GM21619 (cell line): ENCODE results near the gene STK11IP.

ENCODE experiments used
- ATAC-seq: cut with Tn5 transposase; IDR thresholded peaks from one replicate; pipeline ENCODE4 v1.9.1; 2021; ENCODE audit not compliant: unreplicated experiment

STK11IP gene

DNA sequence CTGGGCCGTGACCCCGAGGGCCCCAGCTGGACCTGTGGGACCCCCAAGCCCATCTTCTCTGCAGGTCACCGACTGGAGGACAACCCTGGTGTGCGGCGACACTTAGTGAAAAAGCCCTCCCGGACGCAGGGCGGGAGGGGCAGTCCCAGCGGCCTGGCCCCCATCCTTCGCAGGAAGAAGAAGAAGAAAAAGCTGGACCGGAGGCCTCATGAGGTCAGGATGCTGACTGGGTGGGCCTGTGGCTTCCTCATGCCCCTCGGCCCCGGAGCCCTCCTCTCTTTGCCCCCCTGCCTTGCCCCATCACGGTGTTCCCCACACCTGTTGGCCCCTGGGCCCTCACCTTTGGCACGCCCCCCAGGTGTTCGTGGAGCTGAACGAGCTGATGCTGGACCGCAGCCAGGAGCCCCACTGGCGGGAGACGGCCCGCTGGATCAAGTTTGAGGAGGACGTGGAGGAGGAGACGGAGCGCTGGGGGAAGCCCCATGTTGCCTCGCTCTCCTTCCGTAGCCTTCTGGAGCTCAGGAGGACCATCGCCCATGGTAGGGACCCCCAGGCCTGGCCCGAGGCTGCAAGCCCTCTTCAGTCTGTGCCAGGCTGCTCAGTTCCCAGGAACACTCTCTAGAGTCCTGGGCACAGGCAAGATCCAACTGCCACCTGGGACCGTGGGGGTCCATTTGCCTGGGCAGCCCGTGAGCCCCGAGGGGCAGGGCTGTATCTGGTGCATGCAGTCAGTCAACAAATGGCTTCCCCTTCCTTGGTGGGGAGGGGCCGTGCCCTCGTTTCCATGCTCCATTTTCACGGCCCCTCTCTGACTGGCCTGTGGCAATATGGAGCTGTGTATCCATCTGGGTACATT, 34.5 kb downstream of the STK11IP start:
- no peak for ATAC-seq

DNA sequence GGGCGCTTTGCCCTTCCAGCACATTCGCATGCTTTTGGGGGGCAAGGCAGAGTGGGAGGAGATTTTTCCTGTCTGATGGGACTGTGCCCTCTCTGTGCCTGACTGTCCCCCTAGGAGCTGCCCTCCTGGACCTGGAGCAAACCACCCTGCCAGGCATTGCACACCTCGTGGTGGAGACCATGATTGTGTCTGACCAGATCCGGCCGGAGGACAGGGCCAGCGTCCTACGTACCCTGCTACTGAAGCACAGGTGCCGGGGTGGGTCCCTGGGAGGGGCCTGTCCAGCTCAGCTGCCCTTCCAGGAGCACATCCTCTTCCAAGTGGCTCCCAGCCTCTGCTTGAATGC, 35.1 kb downstream of the STK11IP start:
- ATAC-seq = no peak

DNA sequence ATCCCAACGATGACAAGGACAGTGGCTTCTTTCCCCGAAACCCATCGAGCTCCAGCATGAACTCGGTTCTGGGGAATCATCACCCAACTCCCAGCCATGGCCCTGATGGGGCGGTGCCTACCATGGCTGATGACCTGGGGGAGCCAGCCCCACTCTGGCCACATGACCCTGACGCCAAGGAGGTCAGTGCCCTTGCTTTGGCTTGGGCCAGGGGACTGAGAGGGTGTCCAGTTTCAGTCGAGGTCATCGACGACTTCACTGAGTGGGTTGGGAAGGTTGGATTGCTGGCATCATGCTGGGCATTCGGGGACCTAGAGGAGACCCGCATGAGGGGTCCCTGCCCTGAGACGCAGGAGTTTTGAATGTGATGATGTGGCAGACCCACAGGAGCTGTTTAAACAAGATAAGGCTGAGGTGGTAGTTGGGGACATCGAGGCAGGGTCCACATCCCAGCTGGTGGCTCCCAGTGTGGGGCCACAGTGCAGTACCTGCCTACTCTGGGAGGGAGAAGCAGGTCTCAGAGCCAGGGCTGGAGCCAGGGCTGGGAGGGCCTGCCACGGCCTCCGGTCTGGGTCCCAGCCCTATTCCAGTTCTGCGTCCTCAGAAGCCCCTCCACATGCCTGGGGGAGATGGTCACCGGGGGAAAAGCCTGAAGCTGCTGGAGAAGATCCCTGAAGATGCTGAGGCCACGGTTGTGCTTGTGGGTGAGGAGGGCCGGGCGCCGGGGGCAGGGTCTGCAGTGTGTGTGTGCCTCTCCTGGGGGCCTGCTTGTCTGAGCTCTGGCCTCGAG, 35.8 kb downstream of the STK11IP start:
- no peak for ATAC-seq

DNA sequence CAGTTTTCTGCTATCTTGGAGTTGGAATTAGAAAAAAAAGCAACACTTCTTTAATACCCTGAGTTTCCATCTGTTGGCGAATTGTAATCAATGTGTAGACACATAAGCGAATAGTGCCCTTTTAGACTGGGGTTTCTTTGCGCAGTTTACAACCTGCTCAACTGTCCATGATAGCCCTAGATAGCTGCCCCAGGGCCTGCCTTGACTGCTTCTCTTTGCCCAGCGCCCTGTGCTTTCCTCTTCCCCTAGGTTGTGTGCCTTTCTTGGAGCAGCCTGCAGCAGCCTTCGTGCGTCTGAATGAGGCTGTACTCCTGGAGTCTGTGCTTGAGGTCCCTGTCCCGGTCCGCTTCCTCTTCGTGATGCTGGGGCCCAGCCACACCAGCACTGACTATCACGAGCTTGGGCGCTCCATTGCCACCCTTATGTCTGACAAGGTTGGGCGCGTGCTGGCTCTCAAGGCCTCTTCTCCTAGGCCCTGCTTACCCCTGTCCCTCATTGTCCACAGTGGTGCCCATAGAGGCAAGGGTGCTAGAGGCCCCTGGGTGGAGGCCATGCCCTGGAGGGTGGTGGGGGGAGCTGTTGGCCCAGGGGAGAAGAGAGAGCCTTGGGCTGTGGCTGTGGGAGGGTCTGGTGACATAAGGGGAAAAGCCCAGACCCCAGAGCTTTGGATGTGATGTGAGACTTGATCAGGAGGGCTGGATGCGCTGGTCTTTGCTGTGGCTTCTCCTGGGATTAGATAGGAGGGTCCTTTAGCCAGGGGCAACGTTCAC, 36.7 kb downstream of the STK11IP start:
- no peak for ATAC-seq

DNA sequence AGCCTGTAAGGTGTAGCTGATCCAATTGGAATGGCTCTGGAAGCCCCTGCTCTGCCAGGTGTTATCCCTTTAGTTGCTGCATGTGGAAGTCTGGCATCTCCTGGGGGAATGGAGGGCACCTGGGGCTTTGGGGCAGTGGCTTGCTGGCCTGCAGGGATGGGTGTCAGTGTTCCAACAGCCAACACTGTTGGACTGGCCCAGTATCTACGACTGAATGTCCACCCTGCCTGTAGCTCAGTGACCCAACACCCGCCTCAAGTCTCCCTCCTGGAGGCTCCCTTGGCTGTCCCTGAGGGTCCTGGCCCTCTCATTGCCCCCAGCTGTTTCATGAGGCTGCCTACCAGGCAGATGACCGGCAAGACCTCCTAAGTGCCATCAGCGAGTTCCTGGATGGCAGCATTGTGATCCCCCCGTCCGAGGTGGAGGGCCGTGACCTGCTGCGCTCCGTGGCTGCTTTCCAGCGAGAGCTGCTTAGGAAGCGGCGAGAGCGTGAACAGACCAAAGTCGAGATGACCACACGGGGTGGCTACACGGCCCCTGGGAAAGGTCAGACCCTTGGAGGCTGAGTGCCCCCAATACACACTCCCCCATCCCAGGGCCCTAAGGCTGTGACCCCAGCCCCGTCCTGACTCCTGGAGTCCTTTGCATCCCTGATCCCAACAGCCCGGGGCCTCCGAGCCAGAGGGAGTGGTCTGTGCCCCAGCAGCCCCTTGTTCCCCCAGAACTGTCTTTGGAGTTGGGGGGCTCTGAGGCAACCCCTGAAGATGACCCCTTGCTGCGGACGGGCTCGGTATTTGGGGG, 37.5 kb downstream of the STK11IP start:
- no peak for ATAC-seq

GRCh38 chr2:219636144-219636915, 38.7 kb downstream of the STK11IP start:
- no peak for ATAC-seq

GRCh38 chr2:219636941-219637841, 39.5 kb downstream of the STK11IP start:
- no peak for ATAC-seq

DNA sequence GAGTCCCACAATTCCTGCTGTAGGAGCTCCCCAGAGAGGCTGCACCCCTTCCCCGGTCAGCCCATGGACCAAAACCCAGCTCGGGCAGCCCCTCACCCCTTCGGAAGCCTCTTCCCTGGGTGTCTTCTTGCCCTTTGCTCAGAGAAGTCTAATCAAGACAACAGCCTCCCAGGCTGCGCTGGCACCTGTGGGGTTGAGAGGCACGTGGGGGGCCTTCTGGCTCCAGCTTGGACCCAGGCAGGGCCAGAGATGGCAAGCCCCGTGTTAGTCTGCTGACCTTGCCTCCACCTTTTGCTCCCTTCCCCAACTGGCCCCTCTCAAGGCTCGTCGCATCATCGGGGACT, 40.2 kb downstream of the STK11IP start:
- ATAC-seq = no peak

DNA sequence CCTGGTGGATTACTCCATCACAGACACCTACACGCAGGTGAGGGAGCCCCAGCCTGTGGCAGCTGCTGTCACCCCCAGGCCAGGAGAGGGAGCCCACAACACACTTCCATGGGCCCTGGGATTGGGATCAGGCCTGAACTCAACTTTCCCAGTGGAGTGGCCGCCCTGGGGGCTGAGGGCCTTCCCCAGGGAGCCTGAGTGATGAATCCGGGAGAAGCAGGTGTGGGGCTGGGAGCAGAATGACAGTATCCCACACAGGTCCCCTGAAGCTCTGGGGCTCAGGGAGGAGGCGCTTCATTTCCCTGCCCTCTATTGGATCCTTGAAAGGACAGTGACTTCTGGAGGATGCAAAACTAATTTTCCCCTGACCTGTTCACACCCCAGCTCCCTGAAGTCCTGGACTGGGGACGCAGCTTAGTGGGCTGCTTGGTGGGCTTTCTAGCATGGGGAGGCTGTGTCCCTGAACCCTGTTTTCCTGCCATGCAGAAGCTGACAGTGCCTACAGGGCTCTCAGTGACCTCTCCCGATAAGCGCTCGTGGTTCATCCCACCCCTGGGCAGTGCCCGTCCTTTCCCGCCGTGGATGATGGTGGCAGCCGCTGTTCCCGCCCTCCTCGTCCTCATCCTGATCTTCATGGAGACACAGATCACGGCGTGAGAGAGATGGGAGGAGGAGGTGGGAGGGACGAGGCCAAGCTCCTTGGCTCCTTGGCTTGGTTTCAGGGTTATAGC, 40.7 kb downstream of the STK11IP start:
- no peak for ATAC-seq

DNA sequence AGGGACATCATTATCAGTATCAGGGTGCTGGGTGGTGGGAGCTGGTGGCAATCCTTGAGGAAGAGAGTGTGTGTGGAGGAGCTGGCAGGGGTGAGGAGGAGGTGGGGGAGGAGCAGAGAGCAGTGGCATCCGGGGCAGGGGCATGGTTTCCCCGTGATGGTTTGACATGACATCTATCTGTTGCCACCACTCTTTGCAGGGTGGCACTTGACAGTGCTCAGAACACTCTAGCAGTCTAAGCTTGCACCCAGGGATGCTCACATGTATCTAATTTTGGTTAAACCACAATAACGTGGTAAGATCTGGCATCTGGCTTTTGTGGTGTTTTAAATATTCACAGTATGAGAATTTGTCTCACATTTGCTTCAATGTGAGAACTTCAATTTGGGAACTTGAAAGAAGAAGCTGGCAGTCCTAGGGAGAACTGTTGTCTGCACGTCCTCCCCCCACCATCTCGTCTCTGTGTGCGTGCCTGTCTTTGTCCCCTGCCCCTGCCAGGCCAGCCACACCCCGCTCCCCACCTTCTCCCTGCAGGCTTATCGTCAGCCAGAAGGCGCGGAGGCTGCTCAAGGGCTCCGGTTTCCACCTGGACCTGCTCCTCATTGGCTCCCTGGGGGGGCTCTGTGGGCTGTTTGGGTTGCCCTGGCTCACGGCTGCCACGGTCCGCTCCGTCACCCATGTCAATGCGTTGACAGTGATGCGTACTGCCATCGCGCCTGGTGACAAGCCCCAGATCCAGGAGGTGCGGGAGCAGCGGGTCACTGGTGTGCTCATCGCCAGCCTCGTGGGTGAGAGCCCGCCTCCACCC, 41.5 kb downstream of the STK11IP start:
- ATAC-seq = no peak

DNA sequence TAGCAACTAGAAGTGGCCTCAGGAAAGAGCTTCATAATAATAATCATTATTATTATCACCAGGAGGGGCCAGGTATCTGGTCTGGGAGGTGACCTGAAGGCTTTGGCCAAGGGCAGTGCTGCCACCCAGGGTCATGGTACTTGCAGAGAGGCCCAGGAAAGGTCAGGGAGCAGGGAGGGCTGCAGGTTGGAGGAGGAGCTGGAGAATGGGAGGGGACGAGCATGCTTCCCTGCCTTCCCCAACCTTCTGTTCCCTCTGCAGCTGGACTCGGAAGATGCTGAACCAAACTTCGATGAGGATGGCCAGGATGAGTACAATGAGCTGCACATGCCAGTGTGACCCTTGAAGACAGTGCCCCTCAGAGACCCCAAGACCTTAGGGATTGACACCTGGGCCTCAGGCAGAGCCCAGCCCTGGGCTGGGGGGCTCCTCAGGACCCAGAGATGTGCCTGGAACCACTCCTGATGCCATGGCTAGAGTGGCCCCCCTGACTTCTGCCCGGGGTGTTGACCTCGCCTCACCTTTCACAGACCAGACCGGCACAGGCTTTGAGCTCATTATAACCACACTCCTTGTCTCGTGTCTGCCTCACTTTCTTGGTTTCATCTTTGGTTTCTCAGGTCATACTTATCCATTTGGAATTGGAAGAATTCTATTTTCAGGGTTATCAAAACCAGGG, 43.9 kb downstream of the STK11IP start:
- ATAC-seq = no peak

DNA sequence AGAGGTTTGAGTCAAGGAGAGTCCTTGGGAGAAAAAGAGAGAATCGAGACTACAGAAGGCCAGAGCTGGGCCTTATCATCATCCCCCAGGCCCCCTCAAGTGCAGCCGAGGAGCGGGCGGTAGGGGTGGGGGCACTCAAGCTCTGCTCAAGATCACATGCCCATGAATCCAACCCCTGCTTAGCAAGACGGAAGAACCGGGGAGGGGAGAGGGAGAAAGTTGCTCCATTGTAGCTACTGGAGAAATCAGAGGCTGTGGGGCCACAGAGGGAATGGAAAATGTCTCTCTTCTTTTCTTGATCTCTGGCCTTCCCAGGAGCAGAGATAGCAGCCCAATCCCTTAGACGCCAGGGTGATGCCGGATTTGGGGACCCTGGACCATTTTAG, 44.4 kb downstream of the STK11IP start:
- ATAC-seq = no peak

DNA sequence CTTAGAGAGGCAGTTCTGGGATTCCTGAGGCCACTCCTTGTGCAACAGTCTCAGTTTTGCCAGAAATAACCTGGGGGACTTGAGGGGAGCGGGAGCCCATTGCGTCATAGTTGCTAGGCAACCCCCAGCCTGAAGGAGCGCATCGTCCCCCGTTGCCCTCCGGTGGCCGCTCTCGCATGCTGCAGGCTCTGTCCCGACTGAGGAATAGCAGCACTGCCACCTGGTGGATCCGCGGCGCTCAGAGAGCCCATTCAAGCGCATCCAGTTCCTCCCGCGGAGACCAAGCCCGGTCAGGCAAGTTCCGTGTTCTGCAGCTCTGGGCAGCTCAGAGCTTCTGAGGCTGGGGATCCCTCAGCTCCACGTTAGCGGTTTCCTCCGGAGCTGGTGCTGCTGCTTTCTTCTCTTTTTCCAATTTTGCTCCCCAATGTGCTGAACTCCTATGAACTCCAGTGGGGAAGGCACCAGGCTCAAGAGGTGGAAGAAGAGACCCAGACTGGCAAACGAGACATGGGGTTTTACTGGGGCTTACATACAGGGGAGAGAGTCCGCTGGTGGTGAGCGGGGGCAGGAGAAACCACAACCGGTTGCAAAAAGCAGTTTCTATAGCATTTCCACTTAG, 44.9 kb downstream of the STK11IP start:
- ATAC-seq = peak; percentile 98

DNA sequence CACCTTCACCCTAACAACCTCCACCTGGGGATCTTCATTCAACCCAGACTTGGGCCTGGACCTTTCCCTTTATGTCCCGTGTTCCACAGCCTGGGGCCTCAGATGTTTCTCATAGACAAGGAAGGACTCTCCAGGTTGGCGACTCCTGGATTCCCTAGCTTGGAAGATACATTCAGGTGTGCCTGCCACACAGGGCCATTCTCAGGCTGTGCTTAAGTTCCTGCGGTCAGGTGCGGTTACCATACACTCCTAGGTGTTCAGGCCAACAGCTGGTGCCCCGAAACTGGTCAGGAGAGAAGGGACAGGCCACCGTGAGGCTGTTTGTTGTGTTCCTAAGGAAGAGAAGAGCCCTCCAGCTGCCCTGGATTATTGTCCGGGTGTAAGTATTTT, 45.4 kb downstream of the STK11IP start:
- ATAC-seq = no peak

DNA sequence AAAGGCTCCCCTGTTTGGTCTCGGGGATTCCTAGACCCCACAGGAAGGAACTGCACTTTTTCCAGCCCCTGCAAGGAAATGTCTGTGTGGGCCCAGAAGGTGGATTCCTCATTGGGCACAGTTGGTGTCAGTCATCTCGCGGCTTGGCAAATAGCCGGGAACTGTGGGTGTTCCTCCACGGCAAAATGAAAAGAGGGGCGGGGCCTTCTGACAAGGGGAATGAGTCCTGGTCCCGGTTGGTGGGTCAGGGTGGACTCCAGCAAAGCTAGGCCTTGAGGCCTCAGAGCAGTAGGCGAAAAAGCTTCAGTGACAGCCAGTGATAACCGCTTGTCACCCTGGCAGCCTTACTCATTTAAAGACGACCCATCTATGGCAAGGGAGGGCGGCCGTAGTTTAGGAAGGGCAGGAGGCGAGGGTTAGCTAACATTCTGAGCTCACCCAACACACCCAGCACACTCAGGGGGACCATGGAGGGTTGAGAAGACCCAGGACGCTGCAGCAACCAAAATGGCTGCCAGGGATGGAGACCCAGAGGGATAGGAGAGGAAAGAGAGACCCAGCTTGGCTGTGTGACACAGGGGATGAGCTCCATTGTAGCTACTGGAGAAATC, 46.2 kb downstream of the STK11IP start:
- ATAC-seq = no peak

GRCh38 chr2:219644801-219645480, 47.3 kb downstream of the STK11IP start:
- no peak for ATAC-seq
